ENCODE measurements around the gene SH3PXD2A.

Gene SH3PXD2A

GRCh38 chr10:103855424-103855823 is at the start of gene SH3PXD2A:
TSS of gene SH3PXD2A (minus strand) at chr10:103855576. CDS start at chr10:103855266, 310 bp downstream.
- ATAC-seq (replicated peaks): peak; percentile 17 to 43
- DNase-seq: no peak
- Mint-ChIP-seq H3K4me1 (peaks cover 11 to 17% of the 10 kb centered on the region in 2 donors), H3K9me3 (no peaks in the 10 kb centered on the region), H3K27me3 (peaks cover 44 to 50% of the 10 kb centered on the region in 2 donors), H3K27ac (no peak within 1 kb of the TSS), H3K4me3 (peak within 1 kb of the TSS; percentile 83 to 85), H3K36me3 (no peaks in the 10 kb centered on the region)

GRCh38 chr10:103901299-103901698 is 45.9 kb upstream of the SH3PXD2A start:
- no peak for ATAC-seq (replicated peaks)
- peaks cover 15 to 41% of the 10 kb centered on the region in 2 donors for H3K36me3 Mint-ChIP-seq
- DNase-seq: no peak
- no peak overlapping the region for H3K4me3 Mint-ChIP-seq
- no peak overlapping the region for H3K27ac Mint-ChIP-seq
- peaks cover 1 to 6% of the 10 kb centered on the region in 2 donors for H3K4me1 Mint-ChIP-seq
- H3K27me3 Mint-ChIP-seq: no peaks in the 10 kb centered on the region
- H3K9me3 Mint-ChIP-seq: no peaks in the 10 kb centered on the region

GRCh38 chr10:103899312-103899711 is 43.9 kb upstream of the SH3PXD2A start:
- ATAC-seq (replicated peaks): no peak
- Mint-ChIP-seq H3K27ac (no peak overlapping the region), H3K36me3 (peaks cover 20 to 49% of the 10 kb centered on the region in 2 donors)

GRCh38 chr10:103897241-103897774 is 41.9 kb upstream of the SH3PXD2A start:
- no peak for DNase-seq
- Mint-ChIP-seq H3K9me3 (no peaks in the 10 kb centered on the region), H3K27me3 (no peaks in the 10 kb centered on the region), H3K4me1 (peaks cover 2 to 6% of the 10 kb centered on the region in 2 donors), H3K36me3 (peaks cover 24 to 49% of the 10 kb centered on the region in 2 donors), H3K4me3 (no peak overlapping the region), H3K27ac (no peak overlapping the region)
- no peak for ATAC-seq (replicated peaks)

More at GRCh38 chr10:103899312-103899711, 43.9 kb upstream of the SH3PXD2A start:
- H3K4me1 Mint-ChIP-seq: peaks cover 3 to 6% of the 10 kb centered on the region in 2 donors
- H3K27me3 Mint-ChIP-seq: no peaks in the 10 kb centered on the region
- no peak for DNase-seq
- no peak overlapping the region for H3K4me3 Mint-ChIP-seq
- H3K9me3 Mint-ChIP-seq: no peaks in the 10 kb centered on the region

GRCh38 chr10:103896225-103896624 is 40.8 kb upstream of the SH3PXD2A start:
- H3K9me3 Mint-ChIP-seq: no peaks in the 10 kb centered on the region

GRCh38 chr10:103895411-103896186 is 40.2 kb upstream of the SH3PXD2A start:
- DNase-seq: no peak
- ATAC-seq (replicated peaks): no peak
- H3K27ac Mint-ChIP-seq: no peak overlapping the region
- H3K36me3 Mint-ChIP-seq: peaks cover 28 to 54% of the 10 kb centered on the region in 2 donors
- H3K4me1 Mint-ChIP-seq: peaks cover 2 to 3% of the 10 kb centered on the region in 2 donors
- no peaks in the 10 kb centered on the region for H3K27me3 Mint-ChIP-seq
- H3K9me3 Mint-ChIP-seq: no peaks in the 10 kb centered on the region
- H3K4me3 Mint-ChIP-seq: no peak overlapping the region

More at GRCh38 chr10:103896225-103896624, 40.8 kb upstream of the SH3PXD2A start:
- DNase-seq: no peak
- Mint-ChIP-seq H3K27me3 (no peaks in the 10 kb centered on the region), H3K27ac (no peak overlapping the region), H3K36me3 (peaks cover 27 to 54% of the 10 kb centered on the region in 2 donors), H3K4me3 (no peak overlapping the region), H3K4me1 (peaks cover 2 to 6% of the 10 kb centered on the region in 2 donors)
- ATAC-seq (replicated peaks): no peak

- peaks cover 30 to 51% of the 10 kb centered on the region in 2 donors for H3K36me3 Mint-ChIP-seq
- H3K4me1 Mint-ChIP-seq: peaks cover 0 to 2% of the 10 kb centered on the region in 2 donors
- DNase-seq (no peak), ATAC-seq (replicated peaks) (no peak)
- H3K27ac Mint-ChIP-seq: no peak overlapping the region
- H3K4me3 Mint-ChIP-seq: no peak overlapping the region
- no peaks in the 10 kb centered on the region for H3K9me3 Mint-ChIP-seq
- no peaks in the 10 kb centered on the region for H3K27me3 Mint-ChIP-seq
These were observed 39.1 kb upstream of the SH3PXD2A start for GRCh38 chr10:103894441-103894864.

- ATAC-seq (replicated peaks): no peak
- Mint-ChIP-seq H3K27me3 (no peaks in the 10 kb centered on the region), H3K4me1 (peaks cover 0 to 2% of the 10 kb centered on the region in 2 donors), H3K9me3 (no peaks in the 10 kb centered on the region), H3K27ac (no peak overlapping the region), H3K4me3 (no peak overlapping the region), H3K36me3 (peaks cover 34 to 48% of the 10 kb centered on the region in 2 donors)
- DNase-seq: no peak
These were observed 38.4 kb upstream of the SH3PXD2A start for GRCh38 chr10:103893817-103894216.

GRCh38 chr10:103892181-103892580 is 36.8 kb upstream of the SH3PXD2A start:
- Mint-ChIP-seq H3K27ac (no peak overlapping the region), H3K36me3 (peaks cover 32 to 41% of the 10 kb centered on the region in 2 donors), H3K27me3 (no peaks in the 10 kb centered on the region), H3K4me1 (peaks cover 0 to 4% of the 10 kb centered on the region in 2 donors), H3K4me3 (no peak overlapping the region), H3K9me3 (no peaks in the 10 kb centered on the region)
- ATAC-seq (replicated peaks) (no peak), DNase-seq (no peak)

GRCh38 chr10:103890688-103891087 is 35.3 kb upstream of the SH3PXD2A start:
- H3K36me3 Mint-ChIP-seq: peaks cover 26 to 35% of the 10 kb centered on the region in 2 donors
- no peaks in the 10 kb centered on the region for H3K9me3 Mint-ChIP-seq
- ATAC-seq (replicated peaks): no peak
- no peak overlapping the region for H3K27ac Mint-ChIP-seq
- no peaks in the 10 kb centered on the region for H3K27me3 Mint-ChIP-seq
- peaks cover 0 to 4% of the 10 kb centered on the region in 2 donors for H3K4me1 Mint-ChIP-seq
- no peak for DNase-seq
- H3K4me3 Mint-ChIP-seq: no peak overlapping the region

- H3K27me3 Mint-ChIP-seq: no peaks in the 10 kb centered on the region
- H3K9me3 Mint-ChIP-seq: no peaks in the 10 kb centered on the region
- no peak overlapping the region for H3K27ac Mint-ChIP-seq
- no peak overlapping the region for H3K4me3 Mint-ChIP-seq
- no peak for ATAC-seq (replicated peaks)
- DNase-seq: no peak
- peaks cover 22 to 32% of the 10 kb centered on the region in 2 donors for H3K36me3 Mint-ChIP-seq
- peaks cover 0 to 2% of the 10 kb centered on the region in 2 donors for H3K4me1 Mint-ChIP-seq
These were observed 34.9 kb upstream of the SH3PXD2A start for GRCh38 chr10:103890194-103890658.

- H3K27me3 Mint-ChIP-seq: no peaks in the 10 kb centered on the region
- H3K4me1 Mint-ChIP-seq: peaks cover 0 to 2% of the 10 kb centered on the region in 2 donors
- no peak overlapping the region for H3K4me3 Mint-ChIP-seq
- H3K36me3 Mint-ChIP-seq: peaks cover 23 to 33% of the 10 kb centered on the region in 2 donors
- no peaks in the 10 kb centered on the region for H3K9me3 Mint-ChIP-seq
- no peak for DNase-seq
- no peak for ATAC-seq (replicated peaks)
- H3K27ac Mint-ChIP-seq: no peak overlapping the region
These were observed 33.8 kb upstream of the SH3PXD2A start for GRCh38 chr10:103889121-103889720.

- peak; percentile 69 to 77 for ATAC-seq (replicated peaks)
These were observed 32.9 kb upstream of the SH3PXD2A start for GRCh38 chr10:103888113-103888841.

GRCh38 chr10:103885617-103886016 is 30.2 kb upstream of the SH3PXD2A start:
- H3K4me3 Mint-ChIP-seq: no peak overlapping the region
- peaks cover 36 to 46% of the 10 kb centered on the region in 2 donors for H3K36me3 Mint-ChIP-seq
- H3K27me3 Mint-ChIP-seq: no peaks in the 10 kb centered on the region
- peaks cover 0 to 2% of the 10 kb centered on the region in 2 donors for H3K4me1 Mint-ChIP-seq
- no peaks in the 10 kb centered on the region for H3K9me3 Mint-ChIP-seq
- DNase-seq (no peak), ATAC-seq (replicated peaks) (no peak)
- no peak overlapping the region for H3K27ac Mint-ChIP-seq

More at GRCh38 chr10:103888113-103888841, 32.9 kb upstream of the SH3PXD2A start:
- Mint-ChIP-seq H3K27ac (no peak overlapping the region), H3K4me1 (peaks cover 0 to 2% of the 10 kb centered on the region in 2 donors), H3K4me3 (no peak overlapping the region), H3K9me3 (no peaks in the 10 kb centered on the region), H3K36me3 (peaks cover 23 to 34% of the 10 kb centered on the region in 2 donors), H3K27me3 (no peaks in the 10 kb centered on the region)
- no peak for DNase-seq

Measured in stimulated activated naive B cell treated with anti-CD40 and anti-IgM and Interleukin-4, amounts not matched to agents 10 μg/mL and 1 μg/mL and 100 μg/mL, for 72 hours (primary cell).